ENCODE measurements around the gene CSNK2A3. TPM values are rescaled to one million over a fixed set of nuclear protein-coding genes. Genes with fewer than 3 reads are reported as not detected.

Gene CSNK2A3
- total RNA-seq, 1 donor from 2014 or later, result 2.7 TPM

DNA sequence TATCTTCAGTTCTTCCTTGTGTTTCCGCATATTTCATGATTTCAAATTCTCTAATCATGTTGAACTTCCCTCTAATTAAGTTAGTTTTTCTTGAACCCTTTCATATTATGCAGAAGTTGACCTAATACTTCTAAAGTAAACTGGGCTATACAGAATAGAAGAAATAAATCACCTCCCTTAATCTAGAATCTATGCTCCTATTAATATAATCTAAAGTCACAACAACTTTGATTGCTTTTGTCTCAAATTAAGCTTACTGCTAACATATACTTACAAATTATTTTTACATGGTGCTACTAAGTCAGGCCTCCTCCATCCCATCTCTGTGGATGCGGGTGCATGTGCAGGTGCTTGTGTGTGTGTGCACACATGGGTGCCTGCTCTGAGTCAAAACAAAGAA, 27.3 kb upstream of the CSNK2A3 start:
- H3K79me2 ChIP-seq (ENCODE audit: insufficient read depth, low read length), result no peaks in the 10 kb centered on the region
- peaks cover 18% of the 10 kb centered on the region for H3K27me3 ChIP-seq (ENCODE audit: insufficient read depth, low read length)
- no peak for TF ChIP-seq EZH2 (IDR thresholded peaks at IDR 0.05; ENCODE audit: insufficient read depth, low read length)
- TF ChIP-seq, protein P1, sequence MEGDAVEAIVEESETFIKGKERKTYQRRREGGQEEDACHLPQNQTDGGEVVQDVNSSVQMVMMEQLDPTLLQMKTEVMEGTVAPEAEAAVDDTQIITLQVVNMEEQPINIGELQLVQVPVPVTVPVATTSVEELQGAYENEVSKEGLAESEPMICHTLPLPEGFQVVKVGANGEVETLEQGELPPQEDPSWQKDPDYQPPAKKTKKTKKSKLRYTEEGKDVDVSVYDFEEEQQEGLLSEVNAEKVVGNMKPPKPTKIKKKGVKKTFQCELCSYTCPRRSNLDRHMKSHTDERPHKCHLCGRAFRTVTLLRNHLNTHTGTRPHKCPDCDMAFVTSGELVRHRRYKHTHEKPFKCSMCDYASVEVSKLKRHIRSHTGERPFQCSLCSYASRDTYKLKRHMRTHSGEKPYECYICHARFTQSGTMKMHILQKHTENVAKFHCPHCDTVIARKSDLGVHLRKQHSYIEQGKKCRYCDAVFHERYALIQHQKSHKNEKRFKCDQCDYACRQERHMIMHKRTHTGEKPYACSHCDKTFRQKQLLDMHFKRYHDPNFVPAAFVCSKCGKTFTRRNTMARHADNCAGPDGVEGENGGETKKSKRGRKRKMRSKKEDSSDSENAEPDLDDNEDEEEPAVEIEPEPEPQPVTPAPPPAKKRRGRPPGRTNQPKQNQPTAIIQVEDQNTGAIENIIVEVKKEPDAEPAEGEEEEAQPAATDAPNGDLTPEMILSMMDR (IDR thresholded peaks at IDR 0.05; ENCODE audit: insufficient read depth, low read depth, low read length), result no peak
- no peak overlapping the region for H3K27ac ChIP-seq (ENCODE audit: low read depth, low read length)
- no peak overlapping the region for H3K4me2 ChIP-seq (ENCODE audit: low read length)
- Mint-ChIP-seq H3K4me1 (ENCODE audit: low read depth, unreplicated experiment) (no peaks in the 10 kb centered on the region), H3K27me3 (ENCODE audit: low read depth, unreplicated experiment) (peaks cover 18% of the 10 kb centered on the region), H3K9me3 (ENCODE audit: unreplicated experiment) (no peaks in the 10 kb centered on the region), H3K36me3 (ENCODE audit: low read depth, unreplicated experiment) (peaks cover 6% of the 10 kb centered on the region), H3K27ac (ENCODE audit: unreplicated experiment) (no peak overlapping the region), H3K4me3 (ENCODE audit: unreplicated experiment) (no peak overlapping the region)
- DNase-seq (ENCODE audit: low read depth) (no peak), FAIRE-seq (no peak)
- no peaks in the 10 kb centered on the region for H3K36me3 ChIP-seq (ENCODE audit: insufficient read depth, low read length)
- H2AFZ ChIP-seq (ENCODE audit: low read depth, low read length), result no peak overlapping the region
- H3K4me3 ChIP-seq (ENCODE audit: insufficient read depth, low read depth, low read length), result no peak overlapping the region
- no peaks in the 10 kb centered on the region for H4K20me1 ChIP-seq (ENCODE audit: insufficient read depth, low read length)
- H3K9ac ChIP-seq (ENCODE audit: low read length), result no peak overlapping the region
- no peaks in the 10 kb centered on the region for H3K9me3 ChIP-seq (ENCODE audit: insufficient read depth, low read depth, low read length)
- no peaks in the 10 kb centered on the region for H3K4me1 ChIP-seq (ENCODE audit: insufficient read depth, low read length)

DNA sequence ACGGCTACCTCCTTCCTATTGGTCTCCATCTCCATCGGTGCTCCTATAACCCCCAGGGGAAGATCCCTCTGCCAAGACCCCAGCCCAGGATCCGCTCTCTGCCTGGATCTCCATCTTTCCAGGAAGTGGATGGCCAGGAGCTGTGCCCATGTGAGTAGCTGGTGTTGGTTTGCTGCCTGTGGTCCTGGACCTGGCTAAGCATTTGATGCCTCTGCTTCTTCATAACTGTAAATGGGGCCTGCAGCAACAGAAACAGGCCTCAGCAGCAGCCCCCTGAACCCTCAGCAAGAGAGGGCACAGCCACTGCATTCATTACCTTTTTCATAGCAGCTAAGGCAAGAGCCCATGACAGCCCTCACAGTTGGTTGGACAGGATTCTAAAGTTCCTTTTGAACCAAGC, 26.6 kb upstream of the CSNK2A3 start:
- no peaks in the 10 kb centered on the region for H3K4me1 ChIP-seq (ENCODE audit: insufficient read depth, low read length)
- H3K27ac Mint-ChIP-seq (ENCODE audit: unreplicated experiment), result no peak overlapping the region
- H2AFZ ChIP-seq (ENCODE audit: low read depth, low read length), result no peak overlapping the region
- H3K4me1 Mint-ChIP-seq (ENCODE audit: low read depth, unreplicated experiment), result no peaks in the 10 kb centered on the region
- peaks cover 24% of the 10 kb centered on the region for H3K27me3 Mint-ChIP-seq (ENCODE audit: low read depth, unreplicated experiment)
- TF ChIP-seq, protein P1 (IDR thresholded peaks at IDR 0.05; ENCODE audit: insufficient read depth, low read depth, low read length), result no peak
- no peak for TF ChIP-seq EZH2 (IDR thresholded peaks at IDR 0.05; ENCODE audit: insufficient read depth, low read length)
- no peaks in the 10 kb centered on the region for H3K9me3 Mint-ChIP-seq (ENCODE audit: unreplicated experiment)
- FAIRE-seq (no peak), DNase-seq (ENCODE audit: low read depth) (no peak)
- H3K79me2 ChIP-seq (ENCODE audit: insufficient read depth, low read length), result no peaks in the 10 kb centered on the region
- H3K9me3 ChIP-seq (ENCODE audit: insufficient read depth, low read depth, low read length), result no peaks in the 10 kb centered on the region
- H3K27me3 ChIP-seq (ENCODE audit: insufficient read depth, low read length), result peaks cover 18% of the 10 kb centered on the region
- no peaks in the 10 kb centered on the region for H4K20me1 ChIP-seq (ENCODE audit: insufficient read depth, low read length)
- H3K4me3 Mint-ChIP-seq (ENCODE audit: unreplicated experiment), result no peak overlapping the region
- no peak overlapping the region for H3K4me2 ChIP-seq (ENCODE audit: low read length)
- H3K36me3 ChIP-seq (ENCODE audit: insufficient read depth, low read length), result no peaks in the 10 kb centered on the region
- no peak overlapping the region for H3K4me3 ChIP-seq (ENCODE audit: insufficient read depth, low read depth, low read length)
- H3K27ac ChIP-seq (ENCODE audit: low read depth, low read length), result no peak overlapping the region
- H3K9ac ChIP-seq (ENCODE audit: low read length), result no peak overlapping the region
- peaks cover 6% of the 10 kb centered on the region for H3K36me3 Mint-ChIP-seq (ENCODE audit: low read depth, unreplicated experiment)

DNA sequence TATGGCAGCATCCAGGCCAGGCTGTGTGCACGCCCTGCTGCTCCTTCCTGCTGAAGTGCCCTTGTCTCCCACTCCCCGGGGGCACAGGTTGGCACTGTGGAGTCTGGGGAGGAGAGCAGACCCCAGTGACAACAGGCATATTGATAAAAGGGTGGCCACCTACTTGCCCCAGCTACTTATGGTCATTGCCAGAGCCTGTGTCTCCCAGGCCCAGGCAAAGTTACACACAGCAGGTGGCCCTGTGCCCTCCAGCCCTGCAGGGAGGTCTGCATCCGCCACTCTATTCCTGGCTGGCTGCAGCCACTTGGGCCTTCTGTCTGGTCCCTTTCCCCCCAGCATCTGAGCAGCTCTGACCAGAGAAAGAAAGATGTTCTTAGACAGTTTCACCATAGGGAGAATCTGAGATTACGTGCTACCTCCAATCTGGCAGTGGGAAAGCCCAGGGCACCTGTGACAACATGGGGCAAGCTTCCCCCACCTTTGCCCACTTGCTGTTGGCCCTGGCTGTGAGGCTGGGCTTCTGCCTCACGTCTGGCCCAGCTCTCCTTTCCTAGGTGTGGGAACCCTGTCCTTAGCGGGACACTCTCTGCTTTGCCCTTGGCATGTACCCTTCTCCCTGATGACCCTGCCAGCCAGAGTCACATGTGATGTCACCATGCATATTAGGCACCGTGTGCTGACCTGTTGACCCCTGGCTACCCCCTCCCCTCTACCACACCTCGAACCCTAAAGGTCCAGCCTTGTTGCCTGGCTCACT, 25.3 kb upstream of the CSNK2A3 start:
- H3K4me1 ChIP-seq (ENCODE audit: insufficient read depth, low read length), result no peaks in the 10 kb centered on the region
- H3K36me3 ChIP-seq (ENCODE audit: insufficient read depth, low read length), result no peaks in the 10 kb centered on the region
- DNase-seq (ENCODE audit: low read depth) (no peak), FAIRE-seq (no peak)
- no peak overlapping the region for H2AFZ ChIP-seq (ENCODE audit: low read depth, low read length)
- peaks cover 2% of the 10 kb centered on the region for H3K4me1 Mint-ChIP-seq (ENCODE audit: low read depth, unreplicated experiment)
- TF ChIP-seq, protein P1 (IDR thresholded peaks at IDR 0.05; ENCODE audit: insufficient read depth, low read depth, low read length), result no peak
- TF ChIP-seq EZH2 (IDR thresholded peaks at IDR 0.05; ENCODE audit: insufficient read depth, low read length), result no peak
- H3K9me3 ChIP-seq (ENCODE audit: insufficient read depth, low read depth, low read length), result no peaks in the 10 kb centered on the region
- no peak overlapping the region for H3K27ac ChIP-seq (ENCODE audit: low read depth, low read length)
- no peak overlapping the region for H3K9ac ChIP-seq (ENCODE audit: low read length)
- peaks cover 22% of the 10 kb centered on the region for H3K27me3 ChIP-seq (ENCODE audit: insufficient read depth, low read length)
- H3K79me2 ChIP-seq (ENCODE audit: insufficient read depth, low read length), result no peaks in the 10 kb centered on the region
- no peak overlapping the region for H3K4me3 Mint-ChIP-seq (ENCODE audit: unreplicated experiment)
- no peaks in the 10 kb centered on the region for H4K20me1 ChIP-seq (ENCODE audit: insufficient read depth, low read length)
- H3K4me3 ChIP-seq (ENCODE audit: insufficient read depth, low read depth, low read length), result no peak overlapping the region
- H3K36me3 Mint-ChIP-seq (ENCODE audit: low read depth, unreplicated experiment), result peaks cover 6% of the 10 kb centered on the region
- H3K4me2 ChIP-seq (ENCODE audit: low read length), result no peak overlapping the region
- peak overlapping the region; percentile 35 for H3K27ac Mint-ChIP-seq (ENCODE audit: unreplicated experiment)
- peaks cover 36% of the 10 kb centered on the region for H3K27me3 Mint-ChIP-seq (ENCODE audit: low read depth, unreplicated experiment)
- no peaks in the 10 kb centered on the region for H3K9me3 Mint-ChIP-seq (ENCODE audit: unreplicated experiment)

All from astrocyte (in vitro differentiated cells and primary cell).